ENCODE measurements around the gene AGPAT2. TPM values are rescaled to one million over a fixed set of nuclear protein-coding genes. Genes with fewer than 3 reads are reported as not detected.

AGPAT2 gene
- total and polyA plus RNA-seq, 2 of the 4 experiments (the other 2 are of a cell fraction), result 16.1 to 39.5 TPM

DNA sequence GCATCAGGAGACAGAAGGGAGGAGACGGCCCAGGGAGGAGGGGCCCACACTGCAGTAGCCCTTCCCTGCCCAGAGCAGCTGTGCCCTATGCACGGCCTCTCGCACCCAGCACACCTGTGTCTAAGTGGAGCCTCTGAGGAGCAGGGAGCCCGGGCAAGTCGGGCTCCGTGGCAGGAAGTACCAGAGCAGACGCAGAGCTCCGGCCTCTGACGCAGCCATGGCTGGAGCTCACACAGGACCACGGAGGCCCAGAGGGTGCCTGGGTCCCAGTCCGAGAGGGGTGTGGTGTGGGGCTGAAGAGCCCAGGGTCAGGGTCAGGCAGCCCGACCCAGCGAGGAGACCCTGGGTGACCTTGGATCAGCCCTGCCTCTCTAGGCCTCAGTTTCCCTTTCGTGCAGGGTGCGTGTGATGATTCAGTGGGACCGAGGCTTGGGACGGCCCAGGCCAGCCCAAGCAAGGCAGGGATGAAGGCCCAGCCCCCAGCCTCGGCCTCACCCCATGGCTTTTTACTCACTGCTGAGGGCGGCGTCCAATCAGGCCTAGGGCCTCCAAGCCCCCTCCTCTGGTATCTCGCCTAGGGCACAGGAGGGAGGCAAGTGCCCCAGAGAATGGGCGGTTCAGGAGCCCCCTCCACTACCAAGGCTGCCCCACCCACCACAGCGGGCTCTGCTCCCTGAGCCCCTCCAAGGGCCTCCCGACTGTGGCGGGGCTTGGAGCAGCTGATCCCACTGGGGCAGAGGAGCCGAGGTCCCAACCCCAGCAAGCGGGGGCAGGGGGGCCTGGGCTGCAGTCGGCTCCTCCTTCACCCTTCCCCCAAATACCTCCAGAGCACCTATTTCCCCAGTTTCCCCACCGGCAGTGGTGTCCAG is 4.3 kb upstream of the AGPAT2 start:
- H3K27ac ChIP-seq (ENCODE audit: insufficient read depth, low read length), result no peak overlapping the region
- no peaks in the 10 kb centered on the region for H3K9me1 ChIP-seq (ENCODE audit: insufficient read depth, low read length)
- intact Hi-C loops (cut with micrococcal nuclease), result no loop called here
- H2AK9ac ChIP-seq (replicated peaks; ENCODE audit: low read depth, low read length, poor library complexity), result no peak overlapping the region
- H3K4me2 ChIP-seq (ENCODE audit: low read depth, low read length), result no peak overlapping the region
- POLR2A ChIA-PET (ENCODE audit: unreplicated experiment), result no interaction called here
- no peaks in the 10 kb centered on the region for H3K9me3 ChIP-seq (ENCODE audit: control insufficient read depth, insufficient read depth, low read length)
- no peak for ATAC-seq (ENCODE audit: low read depth)
- H4K8ac ChIP-seq (ENCODE audit: low read depth in 2 of 2, low read length in 2 of 2), result no peak overlapping the region
- CTCF ChIA-PET, result no interaction called here
- WGBS, 2 experiments (ENCODE audit: extremely low coverage in 2 of 2, insufficient read length in 1 of 2), result 87% methylated on average over 19 of the region's 29 CpGs; no CpG with 5 or more reads in 1 of the 2 experiments
- H2AFZ ChIP-seq (replicated peaks; ENCODE audit: low read length, poor library complexity), result peak overlapping the region; percentile 3
- H2BK120ac ChIP-seq (ENCODE audit: low read depth, low read length), result no peak overlapping the region
- no peak overlapping the region for H2AK5ac ChIP-seq (ENCODE audit: low read depth, low read length)
- H4K91ac ChIP-seq (ENCODE audit: insufficient read depth, low read depth, low read length), result no peak overlapping the region
- no peak overlapping the region for H3K56ac ChIP-seq (ENCODE audit: extremely low read depth, insufficient read depth, low read length)
- no peak overlapping the region for H3K4ac ChIP-seq (ENCODE audit: low read depth, low read length)
- no peaks in the 10 kb centered on the region for H3K79me1 ChIP-seq (ENCODE audit: low read depth in 1 of 2, low read length in 2 of 2)
- no peak overlapping the region for H2BK20ac ChIP-seq (ENCODE audit: low read depth, low read length)
- H4K5ac ChIP-seq (ENCODE audit: low read depth, low read length), result no peak overlapping the region
- in situ Hi-C loops (cut with MboI; ENCODE audit: low sequenced_read_pairs), result no loop called here
- no peaks in the 10 kb centered on the region; the same call in 1 of the 2 replicates for H3K4me1 ChIP-seq (ENCODE audit: control insufficient read depth, insufficient read depth, low read length)
- H2BK5ac ChIP-seq (ENCODE audit: low read depth, low read length, poor library complexity, severe bottlenecking), result no peak overlapping the region
- H3K23ac ChIP-seq (ENCODE audit: low read depth, low read length), result no peak overlapping the region
- TF ChIP-seq BHLHE40 (IDR thresholded peaks at IDR 0.05; ENCODE audit: low read depth, low read length) (no peak), FOS (IDR thresholded peaks at IDR 0.05; ENCODE audit: low read depth, low read length) (no peak), RAD21 (IDR thresholded peaks at IDR 0.05; ENCODE audit: low read length) (no peak), MXI1 (IDR thresholded peaks at IDR 0.05; ENCODE audit: borderline replicate concordance, low read depth, low read length) (no peak), RFX5 (IDR thresholded peaks at IDR 0.05; ENCODE audit: low read depth, low read length) (no peak), SMC3 (IDR thresholded peaks at IDR 0.05; ENCODE audit: low read depth, low read length) (no peak), POLR2A (IDR thresholded peaks at IDR 0.05; ENCODE audit: low read depth, low read length) (no peak)
- TF ChIP-seq, protein P1, sequence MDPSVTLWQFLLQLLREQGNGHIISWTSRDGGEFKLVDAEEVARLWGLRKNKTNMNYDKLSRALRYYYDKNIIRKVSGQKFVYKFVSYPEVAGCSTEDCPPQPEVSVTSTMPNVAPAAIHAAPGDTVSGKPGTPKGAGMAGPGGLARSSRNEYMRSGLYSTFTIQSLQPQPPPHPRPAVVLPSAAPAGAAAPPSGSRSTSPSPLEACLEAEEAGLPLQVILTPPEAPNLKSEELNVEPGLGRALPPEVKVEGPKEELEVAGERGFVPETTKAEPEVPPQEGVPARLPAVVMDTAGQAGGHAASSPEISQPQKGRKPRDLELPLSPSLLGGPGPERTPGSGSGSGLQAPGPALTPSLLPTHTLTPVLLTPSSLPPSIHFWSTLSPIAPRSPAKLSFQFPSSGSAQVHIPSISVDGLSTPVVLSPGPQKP (IDR thresholded peaks at IDR 0.05; ENCODE audit: borderline replicate concordance, low read depth, low read length), result no peak
- TF ChIP-seq, protein P2, sequence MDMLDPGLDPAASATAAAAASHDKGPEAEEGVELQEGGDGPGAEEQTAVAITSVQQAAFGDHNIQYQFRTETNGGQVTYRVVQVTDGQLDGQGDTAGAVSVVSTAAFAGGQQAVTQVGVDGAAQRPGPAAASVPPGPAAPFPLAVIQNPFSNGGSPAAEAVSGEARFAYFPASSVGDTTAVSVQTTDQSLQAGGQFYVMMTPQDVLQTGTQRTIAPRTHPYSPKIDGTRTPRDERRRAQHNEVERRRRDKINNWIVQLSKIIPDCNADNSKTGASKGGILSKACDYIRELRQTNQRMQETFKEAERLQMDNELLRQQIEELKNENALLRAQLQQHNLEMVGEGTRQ (IDR thresholded peaks at IDR 0.05; ENCODE audit: low read depth, low read length), result no peak
- no peaks in the 10 kb centered on the region for H3K36me3 ChIP-seq (ENCODE audit: control insufficient read depth, insufficient read depth, low read length)
- no peak for DNase-seq
- no peak overlapping the region for H3K14ac ChIP-seq (replicated peaks; ENCODE audit: low read depth, low read length)
- H2BK15ac ChIP-seq (ENCODE audit: low read depth, low read length), result no peak overlapping the region
- H3K4me3 ChIP-seq (ENCODE audit: insufficient read depth, low read depth, low read length), result no peak overlapping the region
- no peak overlapping the region for H3K9ac ChIP-seq (ENCODE audit: low read depth, low read length)
- H4K20me1 ChIP-seq (ENCODE audit: insufficient read depth, low read length), result no peaks in the 10 kb centered on the region
- peaks cover 7% of the 10 kb centered on the region; the same call in 1 of the 2 replicates for H3K27me3 ChIP-seq (ENCODE audit: control insufficient read depth, insufficient read depth, low read length)
- dilution Hi-C loops (cut with HindIII; ENCODE audit: low sequenced_read_pairs, unreplicated experiment), result no loop called here
- H3K18ac ChIP-seq (ENCODE audit: low read depth, low read length), result no peak overlapping the region
- no TSS peak for BruUV-seq (replicated peaks)

All from IMR-90 (cell line).